Lower leg skin (tissue), 3 donors: ENCODE data around the gene SLC9B2.

Experiments used
- CTCF ChIP-seq, 3 donors: fragments of 450-650 bp; IDR thresholded peaks; one replicate each; pipeline ENCODE4 v1.5.1; 2016; ENCODE audit warnings: antibody characterized with exemption in 3 of 3, mild to moderate bottlenecking in 3 of 3, moderate library complexity in 2 of 3
- POLR2A ChIP-seq, 2 donors: fragments of 450-650 bp; IDR thresholded peaks; one replicate each; pipeline ENCODE4 v1.6.1; 2016 to 2017; ENCODE audit warnings: antibody characterized with exemption in 2 of 2, mild to moderate bottlenecking in 1 of 2, moderate library complexity in 1 of 2

GRCh38 chr4:103010804-103011203 is 65.8 kb downstream of the SLC9B2 start:
- no peak for TF ChIP-seq CTCF (IDR thresholded peaks at IDR 0.05)
- TF ChIP-seq POLR2A (IDR thresholded peaks at IDR 0.05): no peak
